Measurements from ENCODE around the gene MFGE8. TPM values are rescaled to one million over a fixed set of nuclear protein-coding genes. Genes with fewer than 3 reads are reported as not detected.

MFGE8 gene
- total and polyA plus RNA-seq, 9 of the 15 experiments (the other 6 are each of a cell fraction or from before 2014, with no cell fraction given): 2.3 to 142 (median 62.3) TPM

DNA sequence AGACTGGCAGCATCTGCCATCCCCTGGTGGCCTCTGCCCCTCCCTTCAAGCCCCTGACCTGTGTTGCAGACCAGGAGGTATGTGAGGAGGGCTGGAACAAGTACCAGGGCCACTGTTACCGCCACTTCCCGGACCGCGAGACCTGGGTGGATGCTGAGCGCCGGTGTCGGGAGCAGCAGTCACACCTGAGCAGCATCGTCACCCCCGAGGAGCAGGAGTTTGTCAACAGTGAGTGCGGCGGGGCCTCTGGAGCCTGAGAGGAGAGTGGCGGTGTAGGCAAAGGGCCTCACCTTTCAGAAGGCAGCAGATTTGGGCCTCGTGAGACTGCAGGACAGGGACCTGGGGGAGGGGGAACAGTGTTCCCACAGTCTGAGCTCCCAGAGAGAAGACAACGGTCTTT, 41.9 kb downstream of the MFGE8 start:
- Histone ChIP-seq H4K20me1 (replicated peaks; ENCODE audit: control insufficient read depth, insufficient read depth, low read length) (no peaks in the 10 kb centered on the region; the same call in 1 of the 2 replicates), H2AFZ (ENCODE audit: low read depth, low read length) (no peak overlapping the region), H3K27me3 (ENCODE audit: control insufficient read depth in 2 of 2, insufficient read depth in 2 of 2, low read length in 2 of 2) (peaks cover 41 to 61% of the 10 kb centered on the region in 2 experiments; a peak in 4 of 5 replicates), H3K79me2 (ENCODE audit: control insufficient read depth, insufficient read depth, low read length) (no peaks in the 10 kb centered on the region), H3K9me1 (ENCODE audit: control insufficient read depth, insufficient read depth, low read length) (peaks cover 5% of the 10 kb centered on the region), H3K9me3 (replicated peaks; ENCODE audit: control insufficient read depth, insufficient read depth, low read depth, low read length) (no peaks in the 10 kb centered on the region), H3K27ac (ENCODE audit: extremely low read depth, low read depth, low read length) (no peak overlapping the region), H3K4me3 (no peak overlapping the region), H3K4me1 (replicated peaks in 1 of 2; ENCODE audit: control insufficient read depth in 2 of 2, insufficient read depth in 2 of 2, low read length in 2 of 2) (peaks cover 6 to 13% of the 10 kb centered on the region in 2 experiments; a peak in 4 of 5 replicates), H3K9ac (ENCODE audit: insufficient read depth in 1 of 2, low read depth in 2 of 2, low read length in 2 of 2) (0 out of 4 replicates have a peak overlapping the region, but pooled peaks of 1 of the 2 experiments have one; percentile 14), H3K36me3 (ENCODE audit: control insufficient read depth, insufficient read depth, low read length) (no peaks in the 10 kb centered on the region), H3K4me2 (ENCODE audit: insufficient read depth, low read length) (no peak overlapping the region)
- CTCF ChIA-PET (ENCODE audit: low intra/inter-chr PET ratio): no interaction called here
- 6% methylated on average over 14 of the region's 14 CpGs for WGBS (ENCODE audit: insufficient coverage, low coverage, missing lambda C conversion rate)
- no peak for ATAC-seq
- no peak for DNase-seq (ENCODE audit: extremely low read depth in 1 of 4, low spot score in 3 of 4)
- no peak for FAIRE-seq
- BruUV-seq (replicated peaks): no TSS peak
- POLR2A ChIA-PET: interaction anchor here (0.6 to 1.8 kb wide), 5 partner anchors 9 to 219 kb away, joined by 3 to 5 read pairs (median 3); no protein-coding TSS in a partner anchor
- no peak for TF ChIP-seq RCOR1 (IDR thresholded peaks at IDR 0.05; ENCODE audit: borderline replicate concordance in 1 of 2, low read depth in 2 of 2, low read length in 2 of 2)
- no peak for TF ChIP-seq PTTG1 (tag; IDR thresholded peaks at IDR 0.05; ENCODE audit: low read depth)
- TF ChIP-seq BMI1 (IDR thresholded peaks at IDR 0.05; ENCODE audit: low read length): no peak
- no peak for TF ChIP-seq ARHGAP35 (IDR thresholded peaks at IDR 0.05; ENCODE audit: partially characterized antibody)
- no peak for TF ChIP-seq PURB (CRISPR knock-in tag; IDR thresholded peaks at IDR 0.05; ENCODE audit: low read depth)
- in situ Hi-C loops (cut with MboI) (no loop called here), intact Hi-C loops (cut with micrococcal nuclease) (loop anchor here (5.0 kb wide), 1 partner anchor 34 kb away; no protein-coding TSS in a partner anchor)

Measured in K562 (cell line).